ES-I3 (cell line): ENCODE data around the gene RAB23.
"Not testable (repeated sequence)": the region's sequence is repeated elsewhere in the genome, so short reads cannot be mapped to it uniquely, and the experiment has no call there.

Experiments used
- H3K36me3 ChIP-seq: 2 replicates; pipeline ENCODE4 v1.6.1; 2013; ENCODE audit warnings: mild to moderate bottlenecking, low read length, control low read depth, moderate library complexity; ENCODE audit not compliant: insufficient read depth
- H3K4me1 ChIP-seq: 2 replicates; pipeline ENCODE4 v1.6.1; 2013; ENCODE audit warnings: mild to moderate bottlenecking, control low read depth, low read length; ENCODE audit not compliant: insufficient read depth
- H3K9ac ChIP-seq: 2 replicates; pipeline ENCODE4 v1.6.1; 2013; ENCODE audit warnings: low read depth, mild to moderate bottlenecking, low read length, moderate library complexity
- H3K9me3 ChIP-seq: 2 replicates; pipeline ENCODE4 v1.6.1; 2013; ENCODE audit warnings: mild to moderate bottlenecking, low read length, moderate library complexity; ENCODE audit not compliant: control insufficient read depth, insufficient read depth

Gene RAB23

GRCh38 chr6:57252975-57253374 is 30.9 kb upstream of the RAB23 start:
- Histone ChIP-seq H3K9me3 (no peaks in the 10 kb centered on the region), H3K36me3 (no peaks in the 10 kb centered on the region), H3K9ac (no peak overlapping the region), H3K4me1 (peaks cover 4% of the 10 kb centered on the region; the same call in 1 of the 2 replicates)

DNA sequence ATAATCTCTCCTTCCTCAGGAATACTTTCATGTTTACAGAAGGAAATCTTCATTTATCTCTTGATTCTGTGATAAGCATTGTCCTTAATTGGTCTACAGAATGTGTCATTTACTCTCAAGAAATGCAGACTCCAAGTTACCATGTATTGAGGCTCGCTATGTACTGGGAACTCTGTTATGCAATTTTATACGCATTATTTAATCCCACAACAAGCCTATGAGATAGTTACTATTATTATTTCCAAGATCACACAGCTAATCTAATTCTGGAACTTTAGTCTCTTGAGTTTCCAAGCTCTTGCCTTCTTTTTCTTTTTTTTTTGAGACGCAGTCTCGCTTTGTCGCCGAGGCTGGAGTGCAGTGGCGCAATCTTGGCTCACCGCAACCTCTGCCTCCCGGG is 30.0 kb upstream of the RAB23 start:
- Histone ChIP-seq H3K9me3 (no peaks in the 10 kb centered on the region), H3K4me1 (no peaks in the 10 kb centered on the region), H3K36me3 (no peaks in the 10 kb centered on the region), H3K9ac (no peak overlapping the region)

DNA sequence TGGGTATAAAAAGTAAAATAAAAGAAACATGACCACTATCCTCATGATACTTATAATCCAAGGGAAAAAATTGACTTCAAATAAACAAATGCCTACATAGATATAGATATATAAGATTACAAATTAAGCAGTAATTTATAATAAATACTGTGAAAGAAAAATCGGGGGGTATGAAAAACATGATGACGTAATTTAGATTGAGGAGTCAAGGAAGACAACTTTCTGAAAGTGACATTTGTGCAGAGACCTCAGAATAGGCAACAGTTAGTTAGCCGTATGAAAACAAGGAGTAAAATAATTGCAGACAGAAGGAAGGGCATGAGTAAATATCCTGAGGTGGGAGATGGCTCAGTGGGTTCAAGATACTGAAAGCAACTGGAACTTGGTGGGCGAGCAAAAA is 28.2 kb upstream of the RAB23 start:
- Histone ChIP-seq H3K9ac (no peak overlapping the region), H3K9me3 (no peaks in the 10 kb centered on the region), H3K4me1 (no peaks in the 10 kb centered on the region), H3K36me3 (no peaks in the 10 kb centered on the region)

- H3K9me3 ChIP-seq = no peaks in the 10 kb centered on the region
- no peak overlapping the region for H3K9ac ChIP-seq
- H3K4me1 ChIP-seq = no peaks in the 10 kb centered on the region
- no peaks in the 10 kb centered on the region for H3K36me3 ChIP-seq
These were observed 26.3 kb upstream of the RAB23 start for GRCh38 chr6:57248311-57248895.

GRCh38 chr6:57247603-57248002 is 25.5 kb upstream of the RAB23 start:
- no peaks in the 10 kb centered on the region for H3K36me3 ChIP-seq
- no peaks in the 10 kb centered on the region for H3K4me1 ChIP-seq
- no peaks in the 10 kb centered on the region for H3K9me3 ChIP-seq
- no peak overlapping the region for H3K9ac ChIP-seq

DNA sequence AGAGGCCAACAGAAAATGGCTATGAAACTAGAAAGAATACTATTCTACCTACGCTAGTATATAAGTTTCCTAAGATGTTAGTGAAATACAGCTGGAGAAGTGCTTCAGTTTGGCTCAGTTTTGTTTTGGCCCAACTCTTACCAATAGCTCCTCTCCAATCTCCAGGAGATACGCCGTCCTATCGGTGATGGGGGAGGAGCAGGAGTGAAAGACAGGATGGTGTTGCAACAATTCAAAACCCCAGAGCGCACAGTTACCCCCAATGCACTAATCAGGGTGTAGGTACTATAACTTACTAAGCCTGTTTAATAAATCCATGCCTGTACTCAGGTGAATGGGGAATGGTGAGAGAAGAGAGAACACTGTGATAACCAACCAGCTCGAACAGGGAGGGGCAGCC is 24.2 kb upstream of the RAB23 start:
- Histone ChIP-seq H3K36me3 (no peaks in the 10 kb centered on the region), H3K9ac (no peak overlapping the region), H3K4me1 (no peaks in the 10 kb centered on the region), H3K9me3 (no peaks in the 10 kb centered on the region)

GRCh38 chr6:57243954-57244353 is 21.8 kb upstream of the RAB23 start:
- Histone ChIP-seq H3K9ac (no peak overlapping the region), H3K9me3 (no peaks in the 10 kb centered on the region), H3K36me3 (no peaks in the 10 kb centered on the region), H3K4me1 (no peaks in the 10 kb centered on the region)

- H3K4me1 ChIP-seq, H3K9ac ChIP-seq, H3K36me3 ChIP-seq: not testable (repeated sequence)
These were observed 21.4 kb upstream of the RAB23 start for GRCh38 chr6:57243526-57243925.

GRCh38 chr6:57242505-57242904 is 20.4 kb upstream of the RAB23 start:
- no peaks in the 10 kb centered on the region for H3K9me3 ChIP-seq
- H3K4me1 ChIP-seq = no peaks in the 10 kb centered on the region
- H3K36me3 ChIP-seq = no peaks in the 10 kb centered on the region
- H3K9ac ChIP-seq = no peak overlapping the region

More at GRCh38 chr6:57243526-57243925, 21.4 kb upstream of the RAB23 start:
- not testable (repeated sequence) for H3K9me3 ChIP-seq

DNA sequence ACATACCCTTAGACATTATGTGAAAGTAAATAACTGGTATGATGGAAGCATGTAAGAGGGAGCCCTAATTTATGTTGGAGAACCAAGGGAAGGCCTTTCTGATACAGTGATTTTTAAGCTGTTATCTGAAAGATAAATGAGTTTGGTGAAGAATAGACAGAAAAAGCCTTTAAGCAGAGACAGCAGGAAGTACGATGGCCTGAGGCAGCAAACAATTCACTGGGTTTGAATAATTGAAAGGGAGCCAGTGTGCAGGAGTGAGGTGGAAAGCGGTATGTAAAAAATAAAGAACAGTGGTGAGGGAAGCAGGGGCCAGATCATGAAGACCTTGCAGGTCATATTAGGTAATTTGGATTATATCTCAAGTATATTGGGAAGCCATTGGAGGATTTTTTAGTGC is 4.1 kb upstream of the RAB23 start:
- peaks cover 13% of the 10 kb centered on the region; the same call in 1 of the 2 replicates for H3K4me1 ChIP-seq
- no peak overlapping the region for H3K9ac ChIP-seq
- H3K9me3 ChIP-seq = no peaks in the 10 kb centered on the region
- no peaks in the 10 kb centered on the region for H3K36me3 ChIP-seq

DNA sequence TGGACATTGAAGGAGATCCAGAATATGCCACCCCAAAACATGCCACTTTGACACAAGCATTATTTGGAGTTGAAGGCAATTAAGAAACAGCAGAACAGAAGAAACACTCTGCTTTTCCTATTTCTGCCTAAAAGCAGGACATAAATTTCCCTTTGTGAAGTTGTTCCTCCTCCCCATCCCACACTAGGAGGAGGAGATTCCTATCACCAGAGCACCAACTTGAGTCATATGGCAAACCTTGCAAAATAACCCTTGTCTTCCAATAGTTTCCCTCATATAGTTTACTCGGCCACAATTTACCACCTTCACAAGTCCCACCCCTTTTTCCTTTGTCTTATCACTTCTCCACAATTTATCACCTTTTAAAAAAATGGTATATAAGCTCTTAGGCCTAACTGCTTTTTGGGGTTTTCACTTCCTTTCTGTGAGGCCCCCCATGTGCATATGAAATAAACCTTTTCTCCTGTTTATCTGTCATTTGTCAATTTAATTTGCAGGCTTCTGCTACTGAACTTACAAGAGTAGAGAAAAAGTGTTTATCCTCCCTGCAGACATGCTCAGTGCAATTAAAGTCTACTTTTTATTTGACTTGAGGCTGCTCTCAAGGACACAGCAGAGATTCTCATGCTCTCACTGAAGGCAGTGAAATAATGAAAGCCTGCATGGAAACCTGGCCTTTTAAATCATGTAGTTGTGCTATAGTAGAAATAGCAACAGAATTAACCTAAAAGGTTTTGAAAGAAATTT is 2.8 kb upstream of the RAB23 start:
- H3K4me1 ChIP-seq = peaks cover 13% of the 10 kb centered on the region; the same call in 1 of the 2 replicates
- H3K36me3 ChIP-seq = no peaks in the 10 kb centered on the region
- no peaks in the 10 kb centered on the region for H3K9me3 ChIP-seq
- no peak overlapping the region for H3K9ac ChIP-seq

DNA sequence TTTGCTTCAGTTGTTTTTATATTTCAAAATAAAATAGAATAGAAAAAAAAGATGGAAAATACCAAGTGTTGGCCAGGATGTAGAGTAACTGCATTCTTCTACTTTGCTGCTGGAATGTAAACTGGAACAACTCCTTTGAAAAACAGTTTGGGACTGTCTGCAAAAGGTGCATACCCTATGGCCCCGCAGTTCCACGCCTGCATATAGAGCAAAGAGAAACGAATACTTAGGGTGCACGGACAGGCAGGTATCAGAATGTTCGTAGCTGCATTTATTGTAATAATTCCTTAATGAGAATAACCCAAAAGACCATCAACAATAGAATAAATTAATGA is 603 bp upstream of the RAB23 start:
- no peaks in the 10 kb centered on the region for H3K9me3 ChIP-seq
- H3K36me3 ChIP-seq = no peaks in the 10 kb centered on the region
- peaks cover 13% of the 10 kb centered on the region; the same call in 1 of the 2 replicates for H3K4me1 ChIP-seq
- H3K9ac ChIP-seq = peak overlapping the region; percentile 96; the same call in 1 of the 2 replicates

DNA sequence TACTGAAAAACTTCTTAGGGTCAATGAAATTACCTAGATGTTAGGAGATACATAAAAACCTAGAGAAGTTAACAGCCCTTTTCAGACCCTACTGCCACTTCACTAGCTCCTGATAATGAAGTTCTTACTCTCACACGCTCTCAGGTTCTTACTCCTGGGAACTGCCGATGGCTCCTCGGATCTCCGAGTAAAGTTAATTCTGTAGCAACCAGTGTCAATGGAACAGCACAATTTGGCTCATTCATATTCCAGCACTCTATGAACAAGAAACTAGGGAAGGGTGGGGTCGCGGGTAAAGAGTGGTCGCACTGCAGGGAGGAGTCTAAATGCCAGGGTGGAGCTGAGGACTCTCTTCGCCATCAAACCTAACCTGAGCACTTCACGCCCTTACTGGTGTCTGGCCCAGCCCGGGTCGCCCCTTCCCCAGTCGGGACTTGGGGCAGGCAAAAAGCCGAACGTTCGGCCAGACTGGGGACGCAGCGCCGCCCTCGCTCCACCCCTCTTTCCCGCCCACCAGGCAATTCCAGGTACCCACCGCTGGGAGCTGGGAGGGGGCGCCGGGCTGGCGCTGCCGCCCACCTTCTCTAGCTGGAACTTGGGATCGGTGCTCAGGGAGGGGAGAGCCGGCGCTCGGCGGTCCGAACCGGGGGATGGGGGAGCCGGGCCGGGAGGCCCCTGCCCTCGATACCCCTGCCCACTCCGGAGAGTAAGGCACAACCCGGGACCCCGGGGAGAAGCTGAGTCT is 744 bp downstream of the RAB23 start:
- H3K36me3 ChIP-seq = no peaks in the 10 kb centered on the region
- peaks cover 9% of the 10 kb centered on the region; the same call in 1 of the 2 replicates for H3K4me1 ChIP-seq
- H3K9ac ChIP-seq = peak overlapping the region; percentile 96
- H3K9me3 ChIP-seq = no peaks in the 10 kb centered on the region

GRCh38 chr6:57220083-57220703 is 1.9 kb downstream of the RAB23 start:
- Histone ChIP-seq H3K4me1 (peaks cover 4% of the 10 kb centered on the region; the same call in 1 of the 2 replicates), H3K36me3 (no peaks in the 10 kb centered on the region), H3K9me3 (no peaks in the 10 kb centered on the region), H3K9ac (no peak overlapping the region)
